HG02973 (cell line): ENCODE data around the gene ZNF326.

Source experiments
- ATAC-seq: cut with Tn5 transposase; IDR thresholded peaks from one replicate; pipeline ENCODE4 v1.9.1; 2021; ENCODE audit warnings: moderate library complexity; ENCODE audit not compliant: unreplicated experiment

Gene ZNF326

DNA sequence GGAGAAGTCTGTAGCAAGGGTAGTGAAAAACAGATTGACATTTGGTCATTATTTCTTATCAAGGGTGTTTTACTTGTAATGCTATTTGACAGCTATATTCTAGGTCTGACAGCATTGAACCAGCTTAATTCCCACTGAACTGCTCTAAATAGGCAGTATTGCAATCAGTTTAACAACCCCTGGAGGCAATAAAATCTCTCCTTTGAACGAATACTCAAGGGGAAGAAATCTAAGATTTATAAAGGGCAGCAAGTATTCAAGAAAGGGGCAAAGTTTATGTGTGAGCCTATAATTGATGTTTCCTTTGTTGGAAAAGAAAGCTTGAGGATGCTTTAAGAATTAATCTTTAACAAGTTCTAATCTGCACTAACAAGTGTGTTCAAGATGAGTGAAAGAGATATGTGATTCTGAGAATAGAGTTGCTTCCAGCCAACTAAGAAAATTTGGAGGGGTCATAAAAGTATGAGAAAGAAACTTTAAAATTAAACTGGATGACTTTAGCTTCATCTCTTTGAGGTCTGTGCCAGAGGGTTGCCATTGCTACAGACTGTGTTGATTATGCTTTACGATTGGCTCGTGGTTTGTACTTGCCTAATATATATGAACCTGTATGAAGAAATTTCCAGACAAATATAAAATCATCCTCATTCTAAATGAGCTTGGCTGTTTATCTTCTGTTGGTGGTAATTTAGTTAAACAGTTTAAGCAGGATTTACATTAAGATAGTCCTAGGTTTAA is 72.5 kb downstream of the ZNF326 start:
- no peak for ATAC-seq

DNA sequence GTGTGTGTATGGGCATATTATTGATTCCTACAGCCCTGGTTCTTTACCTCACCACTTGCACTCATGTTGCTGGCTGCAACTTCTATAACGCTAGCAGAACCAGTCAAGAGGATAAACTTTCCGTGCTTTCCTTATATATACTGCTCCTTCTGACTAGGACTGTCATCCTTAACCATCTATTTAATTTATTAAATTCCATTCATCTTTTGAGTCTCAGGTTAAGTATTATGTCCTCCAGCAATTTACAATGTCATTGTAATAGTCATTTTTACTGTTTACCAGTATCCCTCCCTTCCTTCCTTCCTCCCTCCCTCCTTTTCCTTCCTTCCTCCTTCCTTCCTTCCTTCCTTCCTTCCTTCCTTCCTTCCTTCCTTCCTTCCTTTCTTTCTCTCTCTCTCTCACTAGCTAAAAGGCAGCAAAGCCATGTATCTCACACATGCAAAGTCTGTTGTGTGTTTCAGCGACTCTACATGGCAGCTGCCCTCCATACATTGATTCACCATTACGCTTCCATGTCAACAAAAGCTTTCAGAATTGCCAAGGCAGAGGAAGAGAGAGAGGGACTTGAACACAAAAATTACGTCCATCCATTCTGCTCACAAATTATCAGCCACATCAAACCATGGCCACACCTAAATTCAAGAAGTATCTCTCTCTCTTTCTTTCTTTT is 73.8 kb downstream of the ZNF326 start:
- no peak for ATAC-seq

DNA sequence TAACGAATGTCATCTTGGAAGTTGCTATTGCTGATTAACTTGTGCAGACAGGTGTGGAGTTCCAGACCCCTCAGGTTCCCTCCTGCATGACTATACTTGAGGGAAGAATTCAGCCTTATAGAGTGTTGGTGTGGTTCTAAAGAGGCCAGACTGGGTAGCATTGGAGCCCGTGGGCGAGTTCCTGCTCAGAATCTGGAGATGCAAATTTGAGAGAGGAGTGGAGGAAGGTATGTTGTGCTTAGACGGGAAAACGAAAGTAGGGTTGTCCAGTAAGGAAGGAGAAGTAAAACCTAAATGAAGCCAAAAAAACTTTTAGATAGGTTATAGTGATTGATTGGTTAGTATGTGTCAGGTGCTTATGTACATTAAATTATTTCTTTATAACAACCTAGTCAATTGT is 79.2 kb downstream of the ZNF326 start:
- no peak for ATAC-seq

DNA sequence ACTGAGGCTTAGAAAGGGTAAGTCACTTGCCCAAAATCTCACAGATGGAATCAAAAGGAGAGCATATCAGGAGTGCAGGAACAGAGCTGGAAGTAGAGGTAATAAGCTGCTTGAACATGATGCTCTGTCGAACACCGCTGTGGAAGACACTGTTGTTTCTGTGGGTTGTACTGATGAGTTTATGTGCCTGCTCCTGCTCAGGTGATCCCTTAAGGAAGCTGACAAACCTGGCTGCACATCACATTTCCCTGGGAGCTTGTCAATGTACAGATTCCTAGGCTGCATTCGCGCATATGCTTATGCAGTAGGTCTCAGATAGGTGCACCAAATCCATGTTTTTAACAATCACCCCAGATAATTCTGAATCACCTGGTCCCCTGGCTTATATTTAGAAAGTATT is 79.7 kb downstream of the ZNF326 start:
- no peak for ATAC-seq

DNA sequence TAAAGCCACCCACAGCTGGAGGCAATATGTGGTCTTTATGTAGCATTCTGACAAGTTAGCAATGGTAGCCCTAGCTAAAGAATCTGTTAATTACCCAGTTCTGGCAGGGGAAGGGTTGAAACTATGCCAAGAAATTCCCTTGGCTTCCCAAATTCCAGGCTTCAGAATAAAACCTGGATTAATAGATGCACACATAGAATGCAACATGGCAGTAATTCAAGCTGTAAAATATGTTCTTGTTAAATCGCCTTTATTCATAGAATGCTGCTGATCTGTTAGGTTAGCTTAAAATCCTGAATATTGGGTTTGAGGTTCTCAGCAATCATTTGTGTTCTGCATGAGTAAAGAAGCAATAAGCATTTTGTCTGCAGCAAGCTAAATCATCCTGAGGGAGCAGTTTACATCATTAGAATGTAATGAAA is 80.1 kb downstream of the ZNF326 start:
- no peak for ATAC-seq

DNA sequence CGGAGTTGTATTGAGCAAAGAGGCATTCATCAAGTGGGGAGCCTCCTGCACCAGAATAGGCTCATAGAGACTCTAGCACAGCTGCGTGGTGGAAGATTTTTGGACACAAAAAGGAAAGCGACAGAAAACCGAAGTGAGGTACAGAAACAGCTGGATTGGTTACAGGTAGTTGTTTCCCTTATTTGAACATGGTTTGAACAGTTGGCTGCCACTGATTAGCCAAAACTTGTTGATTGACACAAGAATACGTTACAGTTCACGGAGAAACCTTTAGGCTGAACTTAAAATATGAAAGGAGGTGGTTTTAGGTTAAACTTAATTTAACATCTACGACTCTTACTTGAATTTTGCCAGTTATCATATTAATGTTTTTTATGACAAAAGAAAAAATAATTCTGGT is 89.1 kb downstream of the ZNF326 start:
- no peak for ATAC-seq
